GM19397 (cell line): ENCODE results near the gene CHAF1A.

Source experiments
- ATAC-seq: cut with Tn5 transposase; IDR thresholded peaks from one replicate; pipeline ENCODE4 v1.9.1; 2021; ENCODE audit warnings: mild to moderate bottlenecking, moderate library complexity; ENCODE audit not compliant: unreplicated experiment

CHAF1A gene

GRCh38 chr19:4400135-4400936 lies 2.1 kb upstream of the CHAF1A start, which contains the start of gene SH3GL1:
Gene SH3GL1, minus strand, starts transcription at chr19:4400547. Its CDS starts 179 bp downstream, at chr19:4400368.
- peak; percentile 70 for ATAC-seq

- no peak for ATAC-seq
Observed at GRCh38 chr19:4401769-4402170, 670 bp upstream of the CHAF1A start.

GRCh38 chr19:4403005-4403761 lies 743 bp downstream of the CHAF1A start:
- no peak for ATAC-seq

- no peak for ATAC-seq
Observed at GRCh38 chr19:4405977-4406376, 3.5 kb downstream of the CHAF1A start.

- no peak for ATAC-seq
Observed at GRCh38 chr19:4406626-4407025, 4.2 kb downstream of the CHAF1A start.

- ATAC-seq: no peak
Observed at GRCh38 chr19:4409123-4409933, 6.9 kb downstream of the CHAF1A start.

GRCh38 chr19:4413588-4413987 lies 11.1 kb downstream of the CHAF1A start:
- no peak for ATAC-seq

GRCh38 chr19:4414144-4414799 lies 11.8 kb downstream of the CHAF1A start:
- ATAC-seq: no peak

GRCh38 chr19:4414800-4415321 lies 12.4 kb downstream of the CHAF1A start:
- ATAC-seq: no peak

GRCh38 chr19:4415352-4415751 lies 12.9 kb downstream of the CHAF1A start:
- ATAC-seq: no peak

- ATAC-seq: no peak
Observed at GRCh38 chr19:4416268-4416667, 13.8 kb downstream of the CHAF1A start.

GRCh38 chr19:4423416-4424126 lies 21.1 kb downstream of the CHAF1A start:
- no peak for ATAC-seq

- no peak for ATAC-seq
Observed at GRCh38 chr19:4425537-4425936, 23.1 kb downstream of the CHAF1A start.

GRCh38 chr19:4428326-4428975 lies 26.0 kb downstream of the CHAF1A start:
- ATAC-seq: no peak

GRCh38 chr19:4429256-4429655 lies 26.8 kb downstream of the CHAF1A start:
- ATAC-seq: no peak

- ATAC-seq: no peak
Observed at GRCh38 chr19:4429771-4430171, 27.3 kb downstream of the CHAF1A start.

GRCh38 chr19:4430760-4431159 lies 28.3 kb downstream of the CHAF1A start:
- no peak for ATAC-seq

GRCh38 chr19:4431296-4431695 lies 28.9 kb downstream of the CHAF1A start:
- ATAC-seq: no peak
